SK-N-SH (cell line): Measurements from ENCODE around the gene ZNF576. TPM values are rescaled to one million over a fixed set of nuclear protein-coding genes. Genes with fewer than 3 reads are reported as not detected.

Experiments
- CTCF ChIA-PET: fragments of 300-600, 350-600 bp; formaldehyde crosslinking; extraction: SDS; loops from one replicate; lab custom pipeline; 2021; lab: Yijun Ruan, JAX
- POLR2A ChIA-PET: fragments of 350-600 bp; sonication (Branson Sonifier 250); formaldehyde crosslinking; extraction: SDS; loops from one replicate; lab custom pipeline; 2020; ENCODE audit warnings: antibody characterized with exemption, inconsistent platforms; lab: Yijun Ruan, JAX
- DNase-seq: peaks from one replicate; pipeline ENCODE4 v3.0.0; 2012
- H2AFZ ChIP-seq: fragments of 200-600 bp; sonication (generic); 2 replicates; pipeline ENCODE4 v1.8.1; 2016; ENCODE audit warnings: antibody characterized with exemption, mild to moderate bottlenecking, low read depth
- H3F3A ChIP-seq: fragments of 200-600 bp; sonication (generic); replicated peaks from 2 replicates; pipeline ENCODE3; 2016; ENCODE audit warnings: antibody characterized with exemption, mild to moderate bottlenecking; ENCODE audit not compliant: insufficient read depth
- H3K27ac ChIP-seq, 2 experiments: fragments of 200-500 bp in 1 of 2; fragments of 200-600 bp in 1 of 2; sonication (Bioruptor generic) in 1 of 2; sonication (generic), shearing (Covaris generic) in 1 of 2; 2 replicates each; pipeline versions ENCODE4 v1.5.1 to v1.6.1; 2014 to 2016; ENCODE audit warnings: low read depth in 2 of 2, inconsistent platforms in 1 of 2, low read length in 1 of 2, mild to moderate bottlenecking in 1 of 2, mixed read lengths in 1 of 2
- H3K27me3 ChIP-seq: fragments of 200-600 bp; sonication (generic), shearing (Covaris generic); 2 replicates; pipeline ENCODE4 v1.6.1; 2016; ENCODE audit warnings: mixed run types; ENCODE audit not compliant: insufficient read depth
- H3K36me3 ChIP-seq, 2 experiments: fragments of 200-500 bp in 1 of 2; fragments of 200-600 bp in 1 of 2; sonication (Bioruptor generic) in 1 of 2; sonication (generic) in 1 of 2; replicated peaks in 1 of 2; 2 replicates each; pipeline versions ENCODE3 to v1.5.1; 2014 to 2016; ENCODE audit warnings: low read length in 1 of 2, mild to moderate bottlenecking in 1 of 2; ENCODE audit not compliant: insufficient read depth in 2 of 2, control insufficient read depth in 1 of 2
- H3K4me1 ChIP-seq, 2 experiments: fragments of 200-500 bp in 1 of 2; fragments of 200-600 bp in 1 of 2; sonication (Bioruptor generic) in 1 of 2; sonication (generic), shearing (Covaris generic) in 1 of 2; 2 replicates each; pipeline versions ENCODE4 v1.5.1 to v1.6.1; 2014 to 2016; ENCODE audit warnings: low read depth in 1 of 2, low read length in 1 of 2, mixed run types in 1 of 2; ENCODE audit not compliant: insufficient read depth in 2 of 2, control insufficient read depth in 1 of 2
- H3K4me2 ChIP-seq: fragments of 200-600 bp; sonication (generic), shearing (Covaris generic); 2 replicates; pipeline ENCODE4 v1.6.1; 2017; ENCODE audit warnings: mixed run types
- H3K4me3 ChIP-seq, 2 experiments: fragments of 200-500 bp in 1 of 2; fragments of 200-600 bp in 1 of 2; sonication (Bioruptor generic) in 1 of 2; sonication (generic), shearing (Covaris generic) in 1 of 2; 2 replicates each; pipeline versions ENCODE4 v1.5.1 to v1.8.1; 2014 to 2016; ENCODE audit warnings: low read depth in 2 of 2, inconsistent platforms in 1 of 2, low read length in 1 of 2, mild to moderate bottlenecking in 1 of 2, mixed read lengths in 1 of 2, moderate library complexity in 1 of 2
- H3K79me2 ChIP-seq: fragments of 200-600 bp; sonication (generic); 2 replicates; pipeline ENCODE4 v1.8.1; 2017; ENCODE audit warnings: mild to moderate bottlenecking; ENCODE audit not compliant: insufficient read depth
- H3K9ac ChIP-seq: fragments of 200-600 bp; sonication (generic); 2 replicates; pipeline ENCODE4 v1.6.1; 2017; ENCODE audit warnings: mixed run types
- H3K9me2 ChIP-seq: fragments of 200-600 bp; sonication (generic); 2 replicates; pipeline ENCODE4 v1.6.1; 2017; ENCODE audit warnings: mixed run types
- H3K9me3 ChIP-seq: fragments of 200-600 bp; sonication (generic); 2 replicates; pipeline ENCODE4 v1.6.1; 2017; ENCODE audit warnings: mixed run types, mild to moderate bottlenecking, moderate library complexity
- H4K20me1 ChIP-seq: fragments of 200-600 bp; sonication (generic); 2 replicates; pipeline ENCODE4 v1.6.1; 2017; ENCODE audit warnings: mild to moderate bottlenecking, mixed run types; ENCODE audit not compliant: insufficient read depth
- FOXM1 ChIP-seq: IDR thresholded peaks from 2 replicates; pipeline ENCODE4 v1.4.0; 2012; ENCODE audit warnings: low read depth, mild to moderate bottlenecking
- MAX ChIP-seq: IDR thresholded peaks from 2 replicates; pipeline ENCODE4 v1.4.0; 2012; ENCODE audit warnings: low read depth
- MEF2A ChIP-seq: IDR thresholded peaks from 2 replicates; pipeline ENCODE4 v1.4.0; 2012; ENCODE audit warnings: low read depth, borderline replicate concordance
- MXI1 ChIP-seq: IDR thresholded peaks from 2 replicates; pipeline ENCODE4 v1.6.1; 2012; ENCODE audit warnings: mild to moderate bottlenecking, low read depth, low read length, improper control_type of control experiment
- NFIC ChIP-seq: IDR thresholded peaks from 2 replicates; pipeline ENCODE4 v1.4.0; 2012; ENCODE audit warnings: borderline replicate concordance
- NRF1 ChIP-seq: IDR thresholded peaks from 2 replicates; pipeline ENCODE4 v1.6.1; 2012; ENCODE audit warnings: low read depth, mild to moderate bottlenecking, low read length
- RAD21 ChIP-seq: IDR thresholded peaks from 2 replicates; pipeline ENCODE4 v1.6.1; 2012; ENCODE audit warnings: mild to moderate bottlenecking, low read length
- REST ChIP-seq: IDR thresholded peaks from 2 replicates; pipeline ENCODE4 v1.6.1; 2012; ENCODE audit warnings: mild to moderate bottlenecking, low read depth, low read length, moderate library complexity
- RFX5 ChIP-seq: IDR thresholded peaks from 2 replicates; pipeline ENCODE4 v1.6.1; 2012; ENCODE audit warnings: mild to moderate bottlenecking, improper control_type of control experiment, low read length
- RXRA ChIP-seq: IDR thresholded peaks from 2 replicates; pipeline ENCODE4 v1.4.0; 2012; ENCODE audit warnings: low read depth, mild to moderate bottlenecking, borderline replicate concordance
- SMC3 ChIP-seq: IDR thresholded peaks from 2 replicates; pipeline ENCODE4 v1.6.1; 2012; ENCODE audit warnings: low read depth, low read length, improper control_type of control experiment
- TAF1 ChIP-seq: IDR thresholded peaks from 2 replicates; pipeline ENCODE4 v1.6.1; 2012; ENCODE audit warnings: low read depth, mild to moderate bottlenecking, low read length, moderate library complexity, borderline replicate concordance
- YY1 ChIP-seq: IDR thresholded peaks from 2 replicates; pipeline ENCODE4 v1.4.0; 2012; ENCODE audit warnings: low read depth, mild to moderate bottlenecking
- WGBS: methylation state at CpG from one replicate; pipeline ENCODE4 v1.1.6; 2017; ENCODE audit warnings: low lambda C conversion rate; 5-methylcytosine and 5-hydroxymethylcytosine counted together
- polyA plus RNA-seq, 3 experiments: library from polyadenylated mRNA; depleted of rRNA; stranded (reverse); fragments of >200 nt; gene quantifications; 2 replicates each; pipeline ENCODE4 v1.2.3, GENCODE V29; 2012
- TF ChIP-seq, protein P1 (sequence below): fragments of 150-350 bp; IDR thresholded peaks from 2 replicates; pipeline ENCODE4 v1.6.1; 2016; ENCODE audit warnings: mild to moderate bottlenecking, low read depth, low read length
- TF ChIP-seq, protein P2 (sequence below): IDR thresholded peaks from 2 replicates; pipeline ENCODE4; 2012

The ZNF576 gene
- polyA plus RNA-seq, 1 of the 3 experiments (the other 2 are of a cell fraction), result 12.8 TPM

DNA sequence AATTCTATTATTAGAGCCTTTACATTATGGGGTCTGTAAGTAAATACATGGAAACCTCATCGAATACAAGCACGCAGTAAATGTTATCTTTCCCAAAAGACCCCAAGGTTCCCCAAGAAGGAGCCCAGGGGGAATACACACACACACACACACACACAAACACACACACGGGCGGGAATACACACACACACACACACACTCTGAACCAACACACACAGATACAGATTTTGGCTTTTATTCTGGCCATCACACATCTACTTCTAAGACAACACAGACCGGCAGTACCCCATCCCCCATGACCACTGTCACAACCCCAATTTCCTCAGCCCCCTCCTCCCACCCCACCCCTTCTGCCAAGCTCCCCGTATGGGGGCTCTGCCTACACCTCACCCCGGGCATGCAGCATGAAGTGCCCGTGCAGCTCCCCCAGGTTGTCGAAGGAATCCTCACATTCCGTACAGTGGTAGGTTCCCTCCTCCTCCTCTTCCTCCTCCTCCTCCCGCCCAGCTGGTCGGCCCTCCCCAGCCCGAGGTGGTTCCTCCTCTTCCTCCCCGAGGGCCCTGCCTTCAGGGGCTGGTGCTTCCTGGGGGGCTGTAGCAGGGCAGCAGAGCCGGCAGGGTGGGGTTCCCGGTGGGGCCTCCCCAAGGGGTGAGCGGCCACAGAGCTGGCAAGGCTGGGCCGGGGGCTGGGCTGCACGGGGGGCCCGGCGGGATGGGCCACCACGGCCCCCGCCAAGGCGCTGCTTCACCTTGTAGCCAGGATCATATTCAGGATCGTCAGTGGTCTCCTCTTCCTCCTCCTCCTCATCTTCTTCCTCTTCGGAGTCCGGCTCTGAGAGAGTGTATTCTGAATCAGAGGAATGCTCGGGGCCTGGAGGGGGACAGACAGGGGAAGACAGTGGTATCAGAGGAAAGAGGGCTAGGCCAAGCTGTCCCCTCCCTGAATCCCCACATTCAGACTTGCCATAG is 11.1 kb downstream of the ZNF576 start:
- Histone ChIP-seq H3K9me3 (no peaks in the 10 kb centered on the region), H3K4me1 (no peaks in the 10 kb centered on the region), H4K20me1 (no peaks in the 10 kb centered on the region), H3K4me2 (no peak overlapping the region), H3K79me2 (peaks cover 31% of the 10 kb centered on the region), H3K27me3 (no peaks in the 10 kb centered on the region), H2AFZ (no peak overlapping the region), H3F3A (peaks cover 6% of the 10 kb centered on the region), H3K9ac (no peak overlapping the region), H3K4me3 (no peak overlapping the region), H3K36me3 (peaks cover 4 to 13% of the 10 kb centered on the region in 2 experiments), H3K9me2 (no peaks in the 10 kb centered on the region), H3K27ac (no peak overlapping the region)
- CTCF ChIA-PET, result no interaction called here
- 88% methylated on average over 17 of the region's 28 CpGs for WGBS
- no peak for DNase-seq
- no peak for TF ChIP-seq NRF1
- TF ChIP-seq NFIC, result no peak
- POLR2A ChIA-PET, result no interaction called here

DNA sequence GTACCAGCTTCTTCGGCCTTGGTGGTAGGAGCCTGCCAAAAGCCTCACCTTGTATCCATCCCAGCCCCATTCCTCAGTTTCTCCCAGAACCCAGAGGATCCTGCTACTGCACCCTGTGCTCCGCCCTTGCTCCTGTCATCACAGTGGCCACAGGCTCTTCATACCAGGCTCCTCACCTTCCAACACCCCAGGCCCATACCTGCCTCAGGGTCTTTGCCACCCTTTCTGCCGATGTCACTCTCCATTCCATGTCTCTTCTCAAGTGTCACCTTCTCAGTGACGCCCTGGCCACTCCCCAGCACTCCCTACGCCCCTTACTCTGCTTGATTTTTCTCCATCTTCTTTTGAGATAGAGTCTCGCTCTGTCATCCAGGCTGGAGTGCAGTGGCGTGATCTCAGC is 13.5 kb downstream of the ZNF576 start:
- DNase-seq, result no peak
- Histone ChIP-seq H3K9ac (no peak overlapping the region), H3K4me1 (no peaks in the 10 kb centered on the region), H3K9me3 (no peaks in the 10 kb centered on the region), H3K27me3 (no peaks in the 10 kb centered on the region), H3K27ac (no peak overlapping the region), H3K4me2 (no peak overlapping the region), H4K20me1 (no peaks in the 10 kb centered on the region), H2AFZ (no peak overlapping the region), H3K36me3 (peaks cover 10 to 25% of the 10 kb centered on the region in 2 experiments), H3K4me3 (no peak overlapping the region), H3F3A (no peaks in the 10 kb centered on the region), H3K79me2 (peaks cover 36% of the 10 kb centered on the region), H3K9me2 (no peaks in the 10 kb centered on the region)
- POLR2A ChIA-PET, result no interaction called here
- TF ChIP-seq, protein P1, sequence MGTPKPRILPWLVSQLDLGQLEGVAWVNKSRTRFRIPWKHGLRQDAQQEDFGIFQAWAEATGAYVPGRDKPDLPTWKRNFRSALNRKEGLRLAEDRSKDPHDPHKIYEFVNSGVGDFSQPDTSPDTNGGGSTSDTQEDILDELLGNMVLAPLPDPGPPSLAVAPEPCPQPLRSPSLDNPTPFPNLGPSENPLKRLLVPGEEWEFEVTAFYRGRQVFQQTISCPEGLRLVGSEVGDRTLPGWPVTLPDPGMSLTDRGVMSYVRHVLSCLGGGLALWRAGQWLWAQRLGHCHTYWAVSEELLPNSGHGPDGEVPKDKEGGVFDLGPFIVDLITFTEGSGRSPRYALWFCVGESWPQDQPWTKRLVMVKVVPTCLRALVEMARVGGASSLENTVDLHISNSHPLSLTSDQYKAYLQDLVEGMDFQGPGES, result no peak
- TF ChIP-seq FOXM1 (no peak), NFIC (no peak), MEF2A (no peak)
- CTCF ChIA-PET, result no interaction called here
- WGBS, result 86% methylated on average over 6 of the region's 7 CpGs

- Histone ChIP-seq H4K20me1 (no peaks in the 10 kb centered on the region), H3K9me3 (no peaks in the 10 kb centered on the region), H3K27ac (no peak overlapping the region), H2AFZ (no peak overlapping the region), H3K9ac (no peak overlapping the region), H3F3A (no peaks in the 10 kb centered on the region), H3K27me3 (no peaks in the 10 kb centered on the region), H3K4me1 (no peaks in the 10 kb centered on the region), H3K79me2 (peaks cover 43% of the 10 kb centered on the region), H3K9me2 (no peaks in the 10 kb centered on the region), H3K4me2 (no peak overlapping the region), H3K4me3 (no peak overlapping the region), H3K36me3 (peaks cover 10 to 25% of the 10 kb centered on the region in 2 experiments)
- POLR2A ChIA-PET, result no interaction called here
- no peak for DNase-seq
- 81% methylated on average over 3 of the region's 3 CpGs for WGBS
- CTCF ChIA-PET, result interaction anchor here (1.1 kb wide), 1 partner anchor 16 kb away, joined by 4 read pairs; no protein-coding TSS in a partner anchor
- TF ChIP-seq RFX5, result no peak
- TF ChIP-seq, protein P2, sequence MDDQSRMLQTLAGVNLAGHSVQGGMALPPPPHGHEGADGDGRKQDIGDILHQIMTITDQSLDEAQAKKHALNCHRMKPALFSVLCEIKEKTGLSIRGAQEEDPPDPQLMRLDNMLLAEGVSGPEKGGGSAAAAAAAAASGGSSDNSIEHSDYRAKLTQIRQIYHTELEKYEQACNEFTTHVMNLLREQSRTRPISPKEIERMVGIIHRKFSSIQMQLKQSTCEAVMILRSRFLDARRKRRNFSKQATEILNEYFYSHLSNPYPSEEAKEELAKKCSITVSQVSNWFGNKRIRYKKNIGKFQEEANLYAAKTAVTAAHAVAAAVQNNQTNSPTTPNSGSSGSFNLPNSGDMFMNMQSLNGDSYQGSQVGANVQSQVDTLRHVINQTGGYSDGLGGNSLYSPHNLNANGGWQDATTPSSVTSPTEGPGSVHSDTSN, result no peak
- TF ChIP-seq YY1, result no peak
- TF ChIP-seq FOXM1, result no peak
- no peak for TF ChIP-seq RXRA
- TF ChIP-seq REST, result no peak
- TF ChIP-seq MXI1, result no peak
- TF ChIP-seq SMC3, result no peak
- no peak for TF ChIP-seq MAX
- no peak for TF ChIP-seq NFIC
- TF ChIP-seq TAF1, result no peak
- TF ChIP-seq RAD21, result no peak
Observed at GRCh38 chr19:43610493-43610892, 14.1 kb downstream of the ZNF576 start.
